ENCODE results near the gene CAMK2D. TPM values are rescaled to one million over a fixed set of nuclear protein-coding genes. Genes with fewer than 3 reads are reported as not detected.

Gene CAMK2D
- total and polyA plus RNA-seq, 7 donors, result 41.2 to 183 (median 83.8) TPM

GRCh38 chr4:113699772-113700171 is 61.8 kb downstream of the CAMK2D start:
- Histone ChIP-seq H3K9me3 (no peaks in the 10 kb centered on the region), H3K4me3 (no peak overlapping the region), H3K36me3 (ENCODE audit: insufficient read depth in 1 of 2, low read depth in 1 of 2) (no peaks in the 10 kb centered on the region), H3K27ac (peak overlapping the region; percentile 26), H3K27me3 (ENCODE audit: insufficient read depth in 3 of 3, low read length in 2 of 3) (no peaks in the 10 kb centered on the region), H3K4me1 (peaks cover 51% of the 10 kb centered on the region)
- DNase-seq (no peak), ATAC-seq (no peak)
- intact Hi-C loops (cut with DNase I), result no loop called here
- 81 to 94% (median 89%) methylated on average over 2 of the region's 2 CpGs for WGBS, 3 donors
- TF ChIP-seq CTCF (IDR thresholded peaks at IDR 0.05), result no peak

GRCh38 chr4:113697429-113697828 is 64.1 kb downstream of the CAMK2D start:
- Histone ChIP-seq H3K27me3 (ENCODE audit: insufficient read depth in 3 of 3, low read length in 2 of 3) (no peaks in the 10 kb centered on the region), H3K36me3 (ENCODE audit: insufficient read depth in 1 of 2, low read depth in 1 of 2) (no peaks in the 10 kb centered on the region), H3K27ac (no peak overlapping the region), H3K4me3 (no peak overlapping the region), H3K4me1 (peaks cover 53% of the 10 kb centered on the region), H3K9me3 (no peaks in the 10 kb centered on the region)
- ATAC-seq (no peak), DNase-seq (no peak)
- intact Hi-C loops (cut with DNase I), result no loop called here
- WGBS, 3 donors, result 96 to 99% (median 97%) methylated on average over 2 of the region's 2 CpGs
- TF ChIP-seq CTCF (IDR thresholded peaks at IDR 0.05), result no peak

- 80 to 94% (median 94%) methylated on average over 3 of the region's 3 CpGs for WGBS, 3 donors
- Histone ChIP-seq H3K27me3 (ENCODE audit: insufficient read depth in 3 of 3, low read length in 2 of 3) (no peaks in the 10 kb centered on the region), H3K4me3 (no peak overlapping the region), H3K36me3 (ENCODE audit: insufficient read depth in 1 of 2, low read depth in 1 of 2) (no peaks in the 10 kb centered on the region), H3K27ac (peak overlapping the region; percentile 5), H3K9me3 (no peaks in the 10 kb centered on the region), H3K4me1 (peaks cover 55% of the 10 kb centered on the region)
- no peak for TF ChIP-seq CTCF (IDR thresholded peaks at IDR 0.05)
- ATAC-seq (peak; percentile 34 to 72 (median 62)), DNase-seq (no peak)
- intact Hi-C loops (cut with DNase I), result no loop called here
Measured at GRCh38 chr4:113695328-113696169, 66.0 kb downstream of the CAMK2D start.

- Histone ChIP-seq H3K27ac (no peak overlapping the region), H3K4me3 (no peak overlapping the region), H3K9me3 (no peaks in the 10 kb centered on the region), H3K4me1 (peaks cover 39% of the 10 kb centered on the region), H3K27me3 (ENCODE audit: insufficient read depth in 3 of 3, low read length in 2 of 3) (no peaks in the 10 kb centered on the region), H3K36me3 (ENCODE audit: insufficient read depth in 1 of 2, low read depth in 1 of 2) (no peaks in the 10 kb centered on the region)
- ATAC-seq (no peak), DNase-seq (no peak)
- intact Hi-C loops (cut with DNase I), result no loop called here
- TF ChIP-seq CTCF (IDR thresholded peaks at IDR 0.05), result no peak
- 96 to 99% (median 99%) methylated on average over 2 of the region's 2 CpGs for WGBS, 3 donors
Measured at GRCh38 chr4:113694008-113694407, 67.5 kb downstream of the CAMK2D start.

Measured in psoas muscle (tissue), 8 donors.